GM21367 (cell line): ENCODE data around the gene SPATA3.
"Not testable (repeated sequence)": the region's sequence is repeated elsewhere in the genome, so short reads cannot be mapped to it uniquely, and the experiment has no call there.

Source experiments
- ATAC-seq: cut with Tn5 transposase; IDR thresholded peaks from one replicate; pipeline ENCODE4 v1.9.1; 2021; ENCODE audit not compliant: unreplicated experiment

SPATA3 gene

GRCh38 chr2:231018184-231018583 is 22.3 kb downstream of the SPATA3 start:
- no peak for ATAC-seq

- ATAC-seq: not testable (repeated sequence)
These were observed 29.1 kb downstream of the SPATA3 start for GRCh38 chr2:231025059-231025458.

GRCh38 chr2:231028889-231029288 is 33.0 kb downstream of the SPATA3 start:
- ATAC-seq: no peak

- ATAC-seq: no peak
These were observed 33.6 kb downstream of the SPATA3 start for GRCh38 chr2:231029563-231029962.

GRCh38 chr2:231030725-231031124 is 34.8 kb downstream of the SPATA3 start:
- no peak for ATAC-seq

- ATAC-seq: no peak
These were observed 36.7 kb downstream of the SPATA3 start for GRCh38 chr2:231032575-231033140.

- ATAC-seq: no peak
These were observed 37.5 kb downstream of the SPATA3 start for GRCh38 chr2:231033147-231034132.

GRCh38 chr2:231034291-231034882 is 38.5 kb downstream of the SPATA3 start:
- ATAC-seq: no peak

GRCh38 chr2:231036131-231036530 is 40.2 kb downstream of the SPATA3 start:
- no peak for ATAC-seq

GRCh38 chr2:231036578-231037106 is 40.7 kb downstream of the SPATA3 start:
- ATAC-seq: no peak

GRCh38 chr2:231037202-231037730 is 41.3 kb downstream of the SPATA3 start, which contains the start of gene C2orf72:
TSS of gene C2orf72 (plus strand) at chr2:231037523. CDS start at chr2:231037566, 43 bp downstream.
- ATAC-seq: no peak

GRCh38 chr2:231037731-231038482 is 42.0 kb downstream of the SPATA3 start:
- ATAC-seq: no peak

GRCh38 chr2:231038483-231039293 is 42.8 kb downstream of the SPATA3 start:
- ATAC-seq: no peak

GRCh38 chr2:231039294-231039664 is 43.4 kb downstream of the SPATA3 start:
- ATAC-seq: no peak

- ATAC-seq: no peak
These were observed 44.0 kb downstream of the SPATA3 start for GRCh38 chr2:231039821-231040364.

GRCh38 chr2:231041061-231041689 is 45.3 kb downstream of the SPATA3 start:
- no peak for ATAC-seq

GRCh38 chr2:231043796-231044195 is 47.9 kb downstream of the SPATA3 start:
- ATAC-seq: no peak

GRCh38 chr2:231046916-231047273 is 51.0 kb downstream of the SPATA3 start:
- ATAC-seq: no peak

GRCh38 chr2:231047274-231047922 is 51.5 kb downstream of the SPATA3 start:
- no peak for ATAC-seq
